HG02678 (cell line): ENCODE results near the gene MAPK1.
A peak's percentile ranks its signal among the peaks of the same experiment; 100 is the strongest.
"Not testable (repeated sequence)": the region's sequence is repeated elsewhere in the genome, so short reads cannot be mapped to it uniquely, and the experiment has no call there.

Source experiments
- ATAC-seq: cut with Tn5 transposase; IDR thresholded peaks from one replicate; pipeline ENCODE4 v1.9.1; 2021; ENCODE audit warnings: mild to moderate bottlenecking, moderate library complexity; ENCODE audit not compliant: unreplicated experiment

The MAPK1 gene

DNA sequence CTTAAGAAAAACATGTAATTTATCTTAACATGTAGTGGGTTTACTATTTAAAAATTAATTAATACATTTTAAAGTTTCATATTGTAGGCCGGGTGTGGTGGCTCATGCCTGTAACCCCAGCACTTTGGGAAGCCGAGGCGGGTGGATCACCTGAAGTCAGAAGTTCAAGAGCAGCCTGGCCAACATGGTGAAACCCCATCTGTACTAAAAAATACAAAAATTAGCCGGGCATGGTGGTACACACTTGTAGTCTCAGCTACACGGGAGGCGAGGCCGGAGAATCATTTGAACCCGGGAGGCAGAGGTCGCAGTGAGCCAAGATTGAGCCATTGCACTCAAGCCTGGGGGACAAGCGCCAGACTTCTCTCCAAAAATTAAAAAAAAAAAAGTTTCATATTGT, 73.7 kb downstream of the MAPK1 start:
- ATAC-seq, result not testable (repeated sequence)

DNA sequence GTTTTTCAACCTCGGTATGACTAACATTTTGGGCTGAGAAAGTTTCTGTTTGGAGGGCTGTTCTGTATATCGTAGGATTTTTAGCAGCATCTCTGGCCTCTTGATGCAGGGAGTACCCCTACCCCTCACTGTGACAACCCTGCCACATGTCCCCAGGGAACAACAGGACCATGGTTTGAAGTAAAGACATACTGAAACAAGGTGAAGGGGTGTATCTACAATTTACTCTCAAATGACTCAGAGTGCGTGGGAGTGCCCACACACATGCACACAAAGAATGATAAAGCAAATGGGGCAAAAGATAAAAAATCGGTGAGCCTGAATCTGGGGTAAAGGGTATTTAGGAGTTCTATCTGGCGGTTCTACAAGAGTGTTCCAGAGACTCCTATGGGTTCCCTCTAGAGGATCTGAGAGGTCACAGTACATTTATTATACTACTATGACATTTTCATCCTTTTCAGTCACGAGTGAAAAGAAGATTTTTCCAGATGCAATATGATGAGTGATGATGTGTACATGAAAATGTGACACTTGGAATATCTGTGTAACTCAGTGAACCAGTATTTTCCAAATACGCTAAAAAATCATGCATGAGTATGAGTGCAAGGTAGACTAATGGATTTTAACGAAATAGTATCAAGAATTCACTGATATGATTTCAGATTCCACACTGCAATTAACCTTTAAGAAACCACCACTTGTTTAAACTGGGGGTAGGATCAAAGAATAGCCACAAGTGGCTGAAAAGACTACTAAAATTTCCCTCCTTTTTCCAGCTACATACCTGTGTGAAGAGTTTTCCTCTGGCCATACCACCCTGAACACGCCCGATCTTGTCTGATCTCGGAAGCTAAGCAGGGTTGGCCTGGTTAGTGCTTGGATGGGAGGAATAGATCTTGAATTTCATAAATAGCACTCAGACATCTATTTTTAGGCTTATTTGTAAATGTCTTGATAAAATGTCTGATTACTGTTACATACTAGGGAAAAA, 75.5 kb downstream of the MAPK1 start:
- no peak for ATAC-seq

DNA sequence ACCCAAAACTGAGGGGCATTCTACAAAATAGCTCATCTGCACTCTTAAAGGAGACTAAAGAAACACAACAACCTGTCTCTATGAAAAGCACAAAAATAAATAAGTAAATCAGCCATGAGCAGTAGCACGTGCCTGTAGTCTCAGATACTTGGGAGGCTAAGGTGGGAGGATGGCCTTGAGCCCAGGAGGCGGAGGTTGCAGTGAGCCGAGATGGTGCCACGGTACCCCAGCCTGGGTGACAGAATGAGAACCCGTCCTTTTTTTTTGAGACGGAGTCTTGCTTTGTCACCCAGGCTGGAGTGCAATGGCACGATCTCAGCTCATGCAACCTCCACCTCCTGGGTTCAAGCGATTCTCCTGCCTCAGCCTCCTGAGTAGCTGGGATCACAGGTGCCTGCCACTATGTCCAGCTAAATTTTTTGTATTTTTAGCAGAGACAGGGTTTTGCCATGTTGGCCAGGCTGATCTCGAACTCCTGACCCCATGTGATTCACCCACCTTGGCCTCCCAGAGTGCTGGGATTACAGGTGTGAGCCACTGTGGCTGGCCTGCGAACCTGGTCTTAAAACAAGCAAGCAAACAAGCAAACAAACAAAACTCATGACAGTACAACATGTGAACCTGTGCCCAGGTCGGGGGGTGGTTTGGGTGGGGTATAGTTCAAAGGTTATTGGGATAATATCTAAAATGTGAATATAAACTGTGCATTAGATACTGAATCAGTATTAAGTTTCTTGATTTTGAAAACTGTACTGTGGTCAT, 76.4 kb downstream of the MAPK1 start:
- ATAC-seq, result not testable (repeated sequence)

DNA sequence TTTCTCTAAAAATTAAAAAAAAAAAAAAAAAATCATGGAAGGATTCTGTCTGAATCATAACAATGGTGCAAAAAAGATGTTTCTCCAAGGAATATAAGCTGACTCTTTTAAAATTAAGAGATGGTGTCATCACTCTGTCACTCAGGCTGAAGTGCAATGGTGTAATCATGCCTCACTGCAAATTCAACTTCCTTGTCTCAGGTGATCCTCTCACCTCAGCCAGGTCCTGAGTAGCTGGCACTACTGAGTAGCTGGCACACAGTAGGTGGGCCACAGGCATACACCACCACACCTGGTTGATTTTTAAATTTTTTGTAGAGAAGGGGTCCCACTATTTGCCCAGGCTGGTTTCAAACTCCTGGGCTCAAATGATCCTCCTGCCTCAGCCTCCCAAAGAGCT, 77.1 kb downstream of the MAPK1 start:
- ATAC-seq, result no peak

DNA sequence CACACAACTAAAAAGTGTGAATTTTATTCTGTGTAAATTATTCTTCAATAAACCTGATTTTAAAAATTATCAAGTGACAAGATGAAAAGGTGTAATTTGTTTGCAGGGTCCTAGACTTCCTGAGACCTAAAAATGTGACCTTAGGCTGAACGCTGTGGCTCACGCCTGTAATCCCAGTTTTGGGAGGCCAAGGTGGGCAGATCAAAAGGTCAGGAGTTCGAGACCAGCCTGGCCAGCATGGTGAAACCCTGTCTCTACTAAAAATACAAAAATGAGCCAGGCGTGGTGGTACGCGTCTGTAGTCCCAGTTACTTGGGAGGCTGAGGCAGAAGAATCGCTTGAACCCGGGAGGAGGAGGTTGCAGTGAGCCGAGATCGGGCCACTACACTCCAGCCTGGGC, 79.9 kb downstream of the MAPK1 start:
- not testable (repeated sequence) for ATAC-seq

DNA sequence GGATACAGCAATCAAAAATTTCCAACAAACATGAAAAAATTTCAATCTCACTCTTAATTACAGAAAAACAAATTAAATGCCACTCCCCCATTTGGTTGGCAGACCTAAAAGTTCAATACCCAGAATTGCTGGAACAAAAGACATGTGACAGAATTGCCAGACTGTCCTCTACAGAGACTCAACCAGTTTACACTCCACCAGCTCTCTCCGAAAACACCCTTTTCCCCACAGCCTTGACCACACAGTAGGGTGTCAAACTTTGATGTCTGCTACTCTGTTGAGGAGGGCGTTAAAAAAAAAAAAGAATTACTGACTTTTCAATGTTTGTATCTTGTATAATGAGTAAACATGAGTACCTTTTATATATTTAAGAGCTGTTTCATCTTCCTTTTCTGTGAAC, 87.2 kb downstream of the MAPK1 start:
- ATAC-seq, result no peak

DNA sequence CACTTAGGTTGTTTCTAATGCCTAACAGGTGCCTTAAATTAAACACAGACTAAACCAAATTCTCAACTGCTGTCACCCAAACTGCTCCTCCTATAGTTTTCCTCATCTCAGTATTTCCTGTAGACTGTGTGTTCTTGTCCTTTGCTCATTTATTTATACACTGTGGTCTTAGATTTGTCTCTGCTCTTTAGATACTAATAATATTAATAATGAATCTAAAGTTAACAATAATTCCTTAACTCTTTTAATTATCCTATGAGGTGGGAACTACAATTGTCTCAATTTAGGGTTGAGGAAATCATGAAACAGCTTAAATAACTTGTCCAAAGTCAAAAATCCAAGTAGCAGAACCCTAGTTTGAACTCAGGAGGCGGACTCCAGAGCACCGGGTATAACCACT, 88.0 kb downstream of the MAPK1 start:
- ATAC-seq, result no peak

DNA sequence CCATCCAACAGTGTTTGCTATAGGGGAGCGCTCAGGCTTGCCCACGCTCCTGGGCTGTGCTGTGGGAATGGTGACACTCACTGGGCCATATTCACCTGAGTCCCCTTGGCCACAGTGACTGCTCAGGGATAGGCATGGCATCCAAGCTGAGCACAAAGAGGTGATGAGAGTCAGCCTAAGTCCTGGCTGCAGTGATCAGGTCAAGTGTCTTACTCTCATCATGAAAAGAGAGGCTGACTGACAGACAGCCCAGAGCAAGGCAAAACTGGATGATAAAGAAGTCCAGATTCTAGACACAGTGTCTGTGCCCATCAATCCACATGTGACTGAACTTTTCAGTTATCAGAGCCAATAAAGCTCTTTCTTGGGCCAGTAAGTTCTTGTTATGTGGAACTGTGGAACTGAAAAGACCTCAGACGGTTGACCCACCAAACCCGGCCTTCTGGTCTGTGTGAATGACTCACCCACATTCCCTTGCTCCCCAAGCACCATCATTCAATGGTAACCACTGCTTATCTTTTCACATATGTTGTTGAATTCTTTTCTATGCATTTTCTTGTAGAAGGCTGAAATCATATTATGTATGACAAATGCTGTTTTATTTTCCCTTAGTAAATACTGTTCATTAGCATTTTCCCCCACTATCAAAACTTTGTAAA, 88.6 kb downstream of the MAPK1 start:
- no peak for ATAC-seq

DNA sequence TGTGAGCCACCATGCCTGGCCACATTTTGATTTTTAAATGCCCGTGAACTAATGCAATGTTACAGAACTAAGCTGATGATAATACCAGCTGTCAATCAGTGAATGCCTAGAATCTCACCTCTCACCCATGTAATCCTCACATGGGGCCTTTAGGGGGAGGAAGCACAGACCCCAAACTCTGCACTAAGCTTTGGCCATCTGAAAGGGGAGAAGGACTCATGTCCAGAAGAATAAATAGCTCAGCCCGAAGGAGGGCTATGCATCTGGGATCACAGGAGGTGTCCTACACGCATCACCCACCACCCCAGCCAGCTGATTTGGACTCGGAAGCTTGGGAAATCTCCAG, 95.8 kb downstream of the MAPK1 start:
- no peak for ATAC-seq

DNA sequence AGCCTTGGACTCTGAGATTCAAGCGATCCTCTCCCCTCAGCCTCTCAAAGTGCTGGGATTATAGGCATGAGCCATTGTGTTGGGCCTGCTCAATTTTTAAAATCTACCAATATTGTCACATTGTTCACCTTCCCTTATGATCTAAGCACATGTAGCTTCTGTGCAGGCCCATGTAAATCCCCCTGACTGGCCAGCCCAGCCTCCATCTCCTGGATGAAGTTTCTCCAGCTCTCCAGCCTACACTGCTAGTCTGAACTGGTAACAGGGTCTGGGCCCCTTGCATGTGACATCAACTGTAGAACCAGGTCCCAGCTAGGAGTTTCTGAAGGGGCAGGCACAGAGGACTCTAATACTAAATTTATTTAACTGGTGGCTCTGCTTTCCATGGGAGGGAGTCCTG, 99.0 kb downstream of the MAPK1 start:
- ATAC-seq, result no peak

DNA sequence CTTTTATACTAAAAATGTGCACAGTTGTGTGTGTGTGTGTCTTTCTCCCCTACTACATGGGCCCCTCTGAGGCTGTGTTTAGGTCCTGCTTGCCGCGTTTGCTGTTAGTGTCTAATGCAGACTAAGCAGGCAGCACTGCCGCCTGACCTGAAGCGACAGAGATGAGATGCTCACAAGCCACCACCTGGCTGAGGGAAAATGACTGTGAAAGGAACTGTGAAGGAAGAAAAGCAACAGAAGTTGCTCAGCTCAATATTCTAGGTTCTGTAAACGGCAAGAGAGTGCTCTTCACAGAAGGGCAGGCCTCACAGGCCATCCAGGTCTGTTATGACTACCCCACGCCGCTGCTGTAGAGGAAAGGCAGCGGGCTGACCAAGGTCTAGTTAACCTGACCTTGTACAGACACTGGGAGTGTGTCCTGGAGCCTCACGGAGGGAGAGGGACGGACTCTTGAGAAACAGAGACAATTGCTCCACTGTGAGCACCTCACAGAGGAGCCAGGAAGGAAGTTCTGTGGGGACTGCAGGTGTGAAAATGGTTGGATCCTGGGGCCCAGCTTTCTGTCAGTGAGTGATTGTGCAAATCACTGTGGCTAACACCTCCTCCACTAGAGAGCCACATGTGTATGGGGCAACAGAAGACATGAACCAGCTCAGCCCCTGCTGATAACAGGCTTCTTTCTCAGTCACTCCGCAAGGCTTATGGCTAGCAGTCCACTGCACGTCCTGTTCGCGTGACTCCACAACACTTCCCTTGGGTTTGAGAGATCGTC, 100.6 kb downstream of the MAPK1 start:
- no peak for ATAC-seq

DNA sequence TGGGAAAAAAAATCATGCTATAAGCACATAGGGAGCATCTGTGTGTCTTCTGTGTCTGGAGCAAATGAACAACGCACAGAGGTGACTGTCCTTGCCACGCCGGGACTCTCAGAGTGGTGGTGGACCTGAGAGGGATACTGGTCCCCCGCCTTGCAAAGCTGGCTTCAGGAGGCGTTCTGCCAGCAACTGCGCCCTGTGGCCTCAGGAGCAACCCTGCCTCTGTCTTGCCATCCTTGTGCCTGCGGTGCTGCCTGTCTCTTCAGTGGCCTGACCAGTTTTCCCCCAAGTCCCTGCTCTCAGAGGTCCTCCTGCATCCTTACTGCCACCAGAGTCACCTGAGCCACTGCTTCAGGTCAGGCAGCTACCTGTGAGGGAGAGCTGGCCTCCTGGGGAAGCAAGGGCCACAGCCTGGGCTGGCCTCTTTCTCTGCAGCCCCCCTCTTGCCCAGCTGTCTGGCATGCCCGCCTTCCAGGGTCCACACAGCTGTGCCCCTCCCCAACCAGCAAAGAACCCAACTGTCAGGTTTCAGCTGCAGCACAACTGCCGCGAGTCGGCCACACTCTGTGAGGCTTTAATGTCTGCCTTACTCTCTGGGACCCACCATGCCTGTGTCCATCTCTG, 101.4 kb downstream of the MAPK1 start:
- no peak for ATAC-seq

DNA sequence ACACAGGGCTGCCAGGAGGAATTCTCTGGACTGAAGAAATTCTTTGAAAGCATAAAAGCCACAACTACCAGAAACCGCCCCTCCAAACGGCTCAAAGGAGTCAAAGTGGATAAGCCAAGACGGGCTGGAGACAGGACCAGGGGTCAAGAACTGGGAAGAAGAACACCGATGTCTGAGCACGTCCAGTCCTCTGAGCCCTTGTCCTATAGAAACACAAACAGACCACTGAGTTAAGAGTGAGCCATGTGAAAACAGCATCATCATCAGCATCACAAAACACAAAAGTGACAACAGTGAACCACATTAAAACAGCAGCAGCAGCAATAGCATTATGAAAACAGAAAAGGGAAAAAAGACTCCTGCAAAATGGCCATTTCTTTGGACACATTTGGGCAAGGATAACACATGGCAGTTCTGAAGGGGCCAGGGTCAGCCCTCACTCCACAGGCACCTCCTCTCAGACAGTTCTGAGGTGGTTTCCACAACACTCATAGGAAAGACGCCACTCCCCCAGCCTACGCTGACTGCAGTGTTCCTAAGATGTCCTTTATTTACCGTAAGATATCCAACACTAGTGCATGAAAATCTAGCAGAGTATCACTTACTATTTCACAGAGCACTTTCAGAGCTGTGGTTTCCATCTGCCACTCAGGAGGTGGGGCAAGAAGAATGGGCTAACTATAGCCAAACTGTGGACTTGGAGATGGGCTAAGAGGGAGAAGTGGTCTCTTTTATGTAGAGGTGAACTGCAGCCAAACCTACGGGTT, 103.2 kb downstream of the MAPK1 start:
- ATAC-seq, result no peak

DNA sequence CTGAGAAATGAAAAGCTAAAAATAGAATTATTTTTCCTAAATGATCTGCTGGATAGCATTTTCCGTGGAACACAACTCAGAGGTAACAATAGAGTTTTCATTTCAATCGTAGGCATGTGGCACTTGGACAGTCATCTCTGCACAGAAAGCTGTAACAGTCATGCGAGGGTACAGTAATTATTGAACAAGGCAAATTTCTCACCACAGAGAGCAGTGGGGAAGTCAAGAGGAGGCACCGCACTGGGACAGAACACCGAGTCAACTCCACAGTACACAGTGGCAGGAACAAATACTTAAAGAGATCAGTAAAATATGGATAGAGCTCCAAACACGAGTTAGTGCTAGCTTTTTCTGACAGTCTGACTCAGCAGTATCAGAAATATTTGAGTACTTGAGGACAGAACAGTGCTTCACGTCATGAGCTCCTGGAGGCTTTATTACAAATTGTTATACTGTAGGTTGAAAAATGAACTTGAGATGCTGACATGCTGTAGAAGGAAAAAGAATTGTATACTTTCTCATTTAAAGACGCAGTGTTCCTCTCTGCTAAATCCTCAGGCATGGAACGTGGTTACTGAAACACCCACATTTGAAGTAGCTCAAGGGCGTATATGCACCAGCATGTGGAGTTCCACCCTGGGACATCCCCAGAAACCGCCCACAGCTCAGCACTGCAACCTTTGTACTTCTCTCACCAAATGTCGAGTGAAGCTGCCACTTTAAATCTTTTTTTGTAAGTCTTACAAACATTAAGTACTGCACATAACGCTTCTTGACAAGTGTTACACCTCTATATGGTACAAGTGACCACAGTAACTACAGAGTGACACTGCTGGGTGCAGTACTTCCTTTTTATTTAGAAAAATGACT, 104.5 kb downstream of the MAPK1 start:
- peak; percentile 42 for ATAC-seq

DNA sequence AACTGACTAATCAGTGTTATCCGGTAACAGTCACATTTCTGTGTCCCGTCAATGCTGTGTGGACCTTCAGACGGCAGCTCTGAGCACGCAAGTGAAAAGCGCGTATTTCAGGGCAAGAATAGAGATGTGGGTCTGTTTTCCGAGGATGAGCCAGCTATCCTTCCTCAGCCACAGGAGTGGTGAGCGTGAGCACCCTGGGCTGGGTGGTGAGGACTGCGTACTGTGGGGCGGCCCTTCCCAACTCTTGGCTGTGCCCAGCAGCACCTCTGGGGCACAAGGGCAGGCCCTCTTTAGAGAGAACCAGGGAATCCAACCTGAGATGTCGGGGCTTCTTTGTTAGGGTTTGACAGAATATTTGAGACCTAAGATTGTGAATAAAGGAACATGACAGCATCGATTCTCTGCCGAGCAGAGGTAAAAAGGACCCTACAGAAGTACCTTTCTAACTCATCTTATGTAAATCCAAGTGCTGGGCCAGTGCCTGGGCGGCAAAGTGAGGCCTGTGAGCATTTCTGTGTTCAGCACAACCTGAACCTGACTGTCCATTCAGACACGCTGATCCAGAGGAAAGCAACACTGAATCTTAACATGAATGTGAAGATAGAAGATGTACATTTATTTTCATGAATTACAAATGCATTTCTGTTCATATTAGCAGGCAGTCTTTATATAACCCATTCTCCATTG, 105.3 kb downstream of the MAPK1 start:
- ATAC-seq, result no peak

DNA sequence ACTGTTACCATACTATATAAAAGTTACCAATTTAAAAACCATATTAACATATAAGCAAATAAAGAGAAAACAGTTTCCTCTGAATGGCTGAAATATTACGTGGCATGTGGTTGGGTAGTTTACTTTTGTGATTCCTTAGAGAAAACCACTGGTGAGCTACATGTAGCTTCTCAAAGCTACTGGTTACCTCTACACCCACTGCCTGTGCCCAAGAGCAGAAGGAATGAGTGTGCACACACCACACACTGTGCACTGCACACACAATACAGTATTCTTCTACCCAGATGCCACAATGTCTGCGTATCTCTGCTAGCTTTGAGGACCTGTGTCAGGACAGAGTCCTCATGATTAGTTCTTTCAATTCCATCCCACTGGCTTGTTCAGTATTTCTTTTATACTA, 106.4 kb downstream of the MAPK1 start:
- no peak for ATAC-seq

DNA sequence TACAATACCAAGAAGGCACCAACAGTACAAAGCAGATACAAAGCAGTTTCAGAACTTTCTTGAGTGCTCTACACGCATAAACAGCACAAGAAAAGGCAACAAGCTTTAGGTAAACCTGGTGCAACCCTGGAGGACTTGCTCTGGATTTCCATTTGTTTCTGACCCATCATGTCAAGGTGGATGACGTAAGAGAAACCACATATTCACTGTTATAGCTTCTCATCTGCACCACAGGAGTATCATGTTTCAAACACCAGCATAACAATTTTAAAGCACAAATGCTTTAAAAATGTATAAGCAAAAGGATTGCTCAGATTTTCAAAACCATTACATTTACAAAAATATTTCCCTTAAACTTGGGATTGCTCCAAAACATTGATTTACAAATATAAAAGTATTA, 106.8 kb downstream of the MAPK1 start:
- ATAC-seq, result no peak
